Stimulated activated CD4-positive, alpha-beta T cell treated with anti-CD3 and anti-CD28 coated beads, Interleukin-15, amount 100 ng/mL, for 24 hours (primary cell): ENCODE data around the gene CCSER1.

ENCODE experiments used
- DNase-seq: peaks from one replicate; pipeline ENCODE4 v3.0.0-alpha.2; 2020

CCSER1 gene

DNA sequence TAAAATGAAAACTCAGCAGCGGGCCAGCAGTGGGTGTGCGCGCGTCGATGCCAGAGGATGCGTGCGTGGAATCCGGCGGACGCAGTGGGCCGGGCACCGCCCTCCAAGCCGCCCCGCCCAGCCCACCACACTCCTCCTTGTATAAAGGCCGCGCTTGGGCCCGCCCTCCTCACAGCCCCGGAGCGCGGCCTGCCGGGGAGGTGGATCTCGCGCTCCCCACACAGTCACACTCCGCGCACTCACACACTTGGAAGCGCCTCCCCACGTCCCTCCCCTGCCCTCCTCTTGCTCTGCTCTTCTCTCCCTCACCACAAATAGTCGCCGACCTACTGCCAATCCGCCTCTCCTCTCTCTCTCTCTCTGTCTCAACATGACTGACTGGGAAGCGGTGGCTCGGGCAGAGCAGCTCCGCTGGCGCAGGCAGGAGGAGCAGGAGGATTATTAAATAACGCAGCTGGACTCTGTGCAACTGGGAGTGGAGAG lies at the start of gene CCSER1:
Gene CCSER1 (plus strand): TSS at position 172 of the 483 bp plus-strand sequence.
- peak; percentile 65 for DNase-seq

DNA sequence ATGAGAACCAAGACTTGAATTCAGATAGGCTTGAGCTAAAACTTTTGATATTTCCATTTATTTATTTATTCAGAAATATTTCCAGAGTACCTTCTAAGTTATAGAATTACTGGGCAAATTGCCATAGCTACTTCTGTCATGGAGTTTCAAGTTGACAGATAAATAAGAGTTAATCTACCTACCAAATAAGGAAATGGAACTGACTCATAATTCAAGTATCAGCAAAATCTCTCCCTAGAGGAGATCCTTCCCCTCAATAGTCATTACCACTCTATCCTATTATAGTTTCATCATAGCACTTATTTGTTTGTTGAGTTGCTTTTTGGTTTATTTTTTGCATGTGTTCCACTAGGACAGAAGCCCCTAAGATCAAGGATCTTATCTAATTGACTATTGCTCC lies 48.8 kb upstream of the CCSER1 start:
- DNase-seq = no peak

DNA sequence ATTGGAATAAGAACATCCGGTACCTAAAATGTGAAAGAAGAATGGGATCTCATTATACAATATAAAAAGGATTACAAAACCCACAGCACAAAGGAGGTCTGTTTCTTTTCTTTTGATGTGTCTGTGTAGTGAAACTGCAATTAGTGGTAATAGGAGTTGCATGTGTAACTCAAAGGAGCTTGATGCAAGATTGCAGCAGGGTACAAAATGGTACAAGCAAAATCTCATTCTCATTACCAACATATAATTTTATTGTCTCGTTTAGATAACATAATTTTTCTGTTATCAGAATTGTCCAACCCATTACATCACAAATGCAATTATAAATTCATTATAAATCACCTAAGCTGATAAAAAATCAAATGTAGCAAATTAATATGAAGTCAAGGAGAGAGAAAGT lies 47.1 kb upstream of the CCSER1 start:
- no peak for DNase-seq

DNA sequence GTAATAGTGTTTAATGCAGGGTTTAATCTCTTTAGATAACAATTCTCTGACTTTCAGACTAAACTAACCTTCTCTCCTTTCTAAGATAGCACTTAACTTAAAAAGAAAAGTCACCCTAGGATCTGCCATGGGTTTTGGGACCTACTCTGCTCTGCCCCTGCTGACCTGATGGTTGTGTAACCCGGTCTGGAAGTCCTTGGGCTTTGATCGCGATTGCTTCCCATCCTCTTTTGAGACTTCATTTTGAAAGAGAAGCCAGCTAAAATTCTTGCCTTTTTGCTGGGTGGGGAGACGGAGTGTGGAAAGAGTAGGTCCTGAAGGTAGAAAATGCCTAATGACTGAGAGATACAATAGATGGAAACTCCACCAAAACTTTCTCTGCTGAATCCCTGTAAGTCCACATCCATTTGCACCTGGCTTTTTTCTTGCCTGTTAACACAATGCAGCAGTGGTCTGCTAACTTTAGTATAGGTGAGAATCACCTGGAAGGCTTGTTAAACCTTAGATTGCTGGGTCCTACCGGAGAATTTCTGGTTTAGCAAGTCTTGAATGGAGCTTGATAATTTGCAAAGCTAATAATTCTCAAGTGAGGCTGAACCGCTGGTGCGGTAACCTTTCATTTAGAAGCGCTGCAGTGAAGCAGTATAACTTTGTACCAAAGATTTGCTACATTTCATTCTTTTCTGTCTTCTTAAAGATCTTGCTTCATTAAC lies 45.6 kb upstream of the CCSER1 start:
- no peak for DNase-seq

DNA sequence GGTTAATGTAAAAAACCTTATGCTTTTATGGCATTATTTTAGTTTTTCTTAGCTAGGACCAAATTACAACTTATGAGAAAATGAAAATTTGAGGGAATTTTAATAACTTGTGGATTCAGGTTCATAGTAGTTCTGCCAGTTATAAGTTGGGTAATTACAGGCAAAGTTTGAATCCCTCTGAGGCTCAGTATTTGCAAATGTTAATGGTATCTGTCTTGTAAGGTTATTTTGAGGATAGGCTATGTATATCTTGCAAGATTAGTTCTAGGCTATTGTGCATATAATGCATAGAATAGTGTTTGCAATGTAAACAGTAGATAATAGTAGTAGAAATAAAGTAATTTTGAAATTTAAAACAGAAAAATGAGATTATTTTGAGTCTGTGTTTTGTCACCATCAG lies 44.7 kb upstream of the CCSER1 start:
- DNase-seq = no peak

DNA sequence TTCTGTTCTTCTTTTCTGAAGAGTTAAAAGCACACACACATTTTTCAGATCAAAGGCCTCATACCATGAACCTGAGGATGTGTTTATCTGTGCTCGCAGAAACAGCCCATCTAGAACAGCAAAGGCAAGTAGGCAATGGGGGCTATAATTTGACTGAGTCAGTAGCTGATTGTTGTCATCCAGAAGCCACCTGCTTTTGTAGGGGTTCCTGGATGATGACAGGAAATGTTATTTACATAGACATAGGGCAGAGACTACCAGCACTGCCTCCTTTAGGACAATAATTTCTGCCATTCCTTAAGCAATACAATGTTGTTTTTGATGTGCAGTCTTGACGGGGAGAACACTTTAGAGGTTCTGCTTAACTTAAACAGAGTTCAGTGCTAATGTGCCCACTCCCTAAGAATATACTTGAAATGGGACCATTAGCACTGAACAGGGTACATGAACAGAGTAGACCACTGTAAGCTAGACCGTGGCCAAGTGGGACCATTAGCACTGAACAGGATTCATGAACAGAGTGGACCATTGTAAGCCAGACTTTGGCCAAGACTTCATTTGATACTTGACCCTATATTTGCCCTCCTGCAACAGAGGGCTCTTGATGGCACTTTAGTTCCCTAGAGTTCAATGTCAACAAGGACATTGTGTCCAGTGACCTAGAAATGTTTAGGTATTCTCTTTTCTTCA lies 42.8 kb upstream of the CCSER1 start:
- DNase-seq = no peak

DNA sequence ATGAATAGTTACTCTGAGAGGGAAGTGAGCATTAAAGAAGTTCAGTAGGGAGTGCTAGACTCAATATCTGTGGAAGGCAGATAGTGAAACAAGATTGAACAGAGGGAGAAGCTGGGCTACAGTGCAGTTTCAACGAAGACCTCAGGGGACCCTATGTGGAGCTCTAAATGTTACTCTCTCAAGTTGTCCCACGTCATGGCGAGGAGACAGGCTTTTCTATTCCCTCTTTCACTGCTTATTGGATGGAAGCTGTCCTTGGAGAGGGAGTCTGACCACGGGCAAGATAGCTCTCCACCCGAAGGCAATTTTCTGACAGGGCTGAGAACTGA lies 42.3 kb upstream of the CCSER1 start:
- no peak for DNase-seq

DNA sequence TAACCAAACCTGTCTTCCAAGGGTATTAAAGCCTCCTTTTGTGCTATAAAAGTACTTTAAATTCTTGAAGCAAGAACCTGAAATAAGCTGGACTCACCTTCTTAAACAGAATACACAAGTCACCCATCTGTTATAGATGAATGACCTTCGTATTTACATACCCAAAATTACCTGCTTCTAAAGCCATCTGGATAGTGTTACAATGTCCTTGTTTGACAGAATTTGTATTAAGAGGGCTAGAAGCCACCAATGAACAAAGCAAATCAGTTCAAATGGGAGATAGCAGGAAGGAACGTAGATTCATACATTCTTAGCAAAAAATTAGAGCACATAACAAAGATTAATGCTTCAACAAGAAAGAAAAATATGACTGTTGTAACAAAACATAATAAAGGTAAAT lies 33.7 kb upstream of the CCSER1 start:
- no peak for DNase-seq

DNA sequence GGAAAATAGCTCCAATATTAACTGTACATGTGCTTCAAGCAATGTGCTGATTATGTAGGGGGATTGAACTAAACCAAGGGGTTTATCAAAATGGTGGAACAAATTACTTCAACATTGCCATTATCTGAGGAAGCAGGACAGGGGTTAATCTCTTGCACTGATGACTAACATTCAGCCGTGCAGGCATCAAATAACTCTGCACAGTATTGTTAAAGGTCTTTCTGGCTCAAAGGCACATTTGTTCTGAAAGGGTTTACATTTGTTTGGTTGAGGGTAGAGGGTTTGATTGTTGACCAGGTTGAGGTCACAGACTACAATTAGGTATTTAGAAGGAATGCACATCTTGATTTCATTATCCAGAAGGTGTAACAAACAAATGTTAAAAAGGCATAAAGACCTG lies 32.2 kb upstream of the CCSER1 start:
- no peak for DNase-seq

DNA sequence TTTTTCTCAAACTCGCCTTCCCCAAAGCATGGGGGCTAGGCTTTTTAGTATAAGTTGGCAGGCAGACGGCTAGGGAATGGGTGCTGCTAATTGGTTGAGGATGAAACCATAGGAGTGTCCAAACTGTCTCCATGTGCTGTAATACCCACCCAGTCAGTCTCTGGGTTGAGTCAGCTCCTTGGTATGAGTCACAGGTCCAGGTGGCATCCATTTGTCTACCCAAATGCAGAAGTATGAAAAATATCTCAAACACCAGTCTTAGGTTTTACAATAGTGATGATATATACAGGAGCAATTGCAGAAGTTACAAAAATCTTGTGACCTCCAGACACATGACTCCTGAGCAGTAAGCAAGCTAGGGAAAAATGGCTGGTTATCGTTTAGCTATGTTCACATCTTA lies 27.4 kb upstream of the CCSER1 start:
- DNase-seq = no peak

DNA sequence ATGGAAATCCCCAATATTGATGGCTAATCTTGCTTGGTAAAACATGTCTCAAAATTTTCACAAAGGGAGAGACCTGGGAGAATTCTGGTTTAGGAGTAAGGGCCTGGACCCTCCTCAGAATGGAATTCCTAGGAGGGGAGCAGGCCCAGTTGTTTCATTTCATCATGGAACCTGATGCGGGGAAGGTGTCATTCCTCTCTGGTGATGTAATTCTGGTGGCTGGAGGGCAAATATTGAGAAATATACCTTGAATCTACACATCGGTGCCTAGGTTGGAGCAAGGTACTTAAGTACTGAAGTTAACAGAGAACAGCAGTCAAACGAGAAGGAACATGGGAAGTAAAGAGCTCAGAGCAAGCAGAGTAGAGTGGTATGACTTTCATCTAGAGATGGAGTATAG lies 23.2 kb upstream of the CCSER1 start:
- DNase-seq = no peak

DNA sequence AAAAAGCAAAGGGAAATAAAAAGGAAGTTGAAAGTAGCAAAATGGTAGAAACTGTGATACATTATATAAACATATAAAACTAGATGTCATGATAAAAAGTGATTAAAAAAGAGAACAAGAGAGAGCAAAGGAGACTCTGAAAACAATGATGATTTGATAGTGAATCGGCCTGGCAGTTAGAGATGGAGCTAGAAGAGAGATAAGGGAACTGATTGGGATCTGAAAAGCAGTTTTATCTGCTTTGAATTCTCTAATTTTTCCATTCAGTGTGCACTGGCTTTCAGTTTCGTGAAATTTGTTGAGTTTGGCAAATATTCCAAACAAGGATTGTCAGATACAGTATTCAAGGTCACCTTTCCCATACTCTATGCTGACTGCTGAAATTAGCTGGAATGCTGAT lies 21.9 kb upstream of the CCSER1 start:
- no peak for DNase-seq

DNA sequence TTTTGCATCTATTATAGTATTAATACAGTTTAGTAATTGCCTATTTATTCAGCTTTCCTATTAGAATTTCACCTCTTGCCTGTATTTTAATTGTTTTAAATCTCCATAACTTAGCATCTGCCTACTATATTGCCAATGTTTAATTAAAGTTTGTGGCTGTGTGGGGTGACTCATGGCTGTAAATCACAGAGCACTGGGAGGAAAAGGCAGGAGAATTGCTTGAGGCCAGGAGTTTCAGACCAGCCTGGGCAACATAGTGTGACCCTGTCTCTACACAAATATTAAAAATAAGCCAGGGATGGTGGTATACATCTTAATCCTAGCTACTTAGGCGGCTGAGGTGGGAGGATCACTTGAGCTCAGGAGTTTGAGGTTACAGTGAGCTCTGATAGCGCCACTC lies 14.5 kb upstream of the CCSER1 start:
- no peak for DNase-seq

DNA sequence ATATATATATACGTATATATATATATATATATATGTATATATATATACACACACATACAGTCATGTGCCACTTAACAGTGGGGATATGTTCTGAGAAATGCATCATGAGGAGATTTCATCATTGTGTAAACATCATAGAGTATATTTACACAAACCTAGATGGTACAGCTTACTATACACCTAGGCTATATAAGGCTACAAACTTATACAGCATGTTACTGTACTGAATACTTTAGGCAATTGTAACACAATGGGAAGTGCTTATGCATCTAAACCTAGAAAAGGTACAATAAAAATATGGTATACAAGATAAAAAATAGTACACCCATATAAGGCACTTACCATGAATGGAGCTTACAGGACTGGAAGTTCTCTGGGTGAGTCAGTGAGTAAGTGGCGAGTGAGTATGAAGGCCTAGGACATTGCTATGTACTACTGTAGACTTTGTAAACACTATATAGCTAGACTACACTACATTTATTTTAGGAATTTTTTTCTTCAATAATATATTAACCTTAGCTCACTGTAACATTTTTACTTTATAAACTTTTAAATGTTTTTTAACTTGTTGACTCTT lies 13.2 kb upstream of the CCSER1 start:
- no peak for DNase-seq

DNA sequence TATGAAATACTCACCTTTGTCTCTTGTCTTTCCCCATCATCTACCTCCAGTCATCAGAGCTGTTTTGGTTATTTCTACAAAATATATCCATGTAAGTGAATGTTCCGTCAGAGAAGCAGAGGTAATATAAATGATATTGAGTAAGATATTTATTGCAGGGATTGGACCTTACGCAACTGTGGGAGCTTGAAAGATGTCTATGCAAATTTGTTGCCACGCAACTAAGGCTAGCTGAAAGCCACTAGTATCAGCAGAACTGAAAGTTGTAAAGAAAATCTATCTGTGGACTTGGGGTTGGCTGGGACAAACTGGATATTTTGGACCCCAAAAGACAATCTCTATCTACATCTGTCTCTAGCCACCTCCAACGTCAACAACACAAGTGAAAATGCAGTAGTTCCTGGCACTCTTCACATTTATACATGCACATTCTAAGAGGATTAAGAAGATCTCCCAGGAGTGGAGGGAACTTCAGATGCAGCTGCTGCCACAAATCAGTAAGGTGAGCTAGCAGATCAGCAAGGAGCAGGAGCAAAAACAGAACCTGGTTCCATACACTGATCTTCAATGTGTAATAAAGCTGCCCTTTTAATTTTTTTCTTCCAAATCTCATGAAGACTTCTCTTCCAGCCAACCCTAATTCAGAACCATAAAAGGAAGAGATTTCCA lies 8.5 kb upstream of the CCSER1 start:
- DNase-seq = no peak

DNA sequence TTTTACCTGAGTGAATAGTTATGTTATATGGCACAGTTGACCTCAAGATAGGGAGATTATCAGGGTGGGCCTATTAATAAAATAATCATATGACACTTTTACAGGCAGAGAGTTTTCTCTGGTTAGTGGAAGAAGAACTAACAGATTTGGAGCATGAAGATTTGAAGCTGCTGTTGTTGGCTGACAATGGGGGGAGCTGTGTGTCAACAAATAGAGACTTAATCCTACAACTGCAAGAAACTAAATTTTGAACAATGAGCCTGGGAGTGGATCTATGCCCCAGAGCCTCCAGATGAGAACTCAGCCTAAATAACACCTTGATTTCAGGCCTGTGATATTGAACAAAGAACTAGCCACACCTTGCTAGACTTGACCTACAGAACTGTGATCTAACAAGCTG lies 7.2 kb upstream of the CCSER1 start:
- no peak for DNase-seq

DNA sequence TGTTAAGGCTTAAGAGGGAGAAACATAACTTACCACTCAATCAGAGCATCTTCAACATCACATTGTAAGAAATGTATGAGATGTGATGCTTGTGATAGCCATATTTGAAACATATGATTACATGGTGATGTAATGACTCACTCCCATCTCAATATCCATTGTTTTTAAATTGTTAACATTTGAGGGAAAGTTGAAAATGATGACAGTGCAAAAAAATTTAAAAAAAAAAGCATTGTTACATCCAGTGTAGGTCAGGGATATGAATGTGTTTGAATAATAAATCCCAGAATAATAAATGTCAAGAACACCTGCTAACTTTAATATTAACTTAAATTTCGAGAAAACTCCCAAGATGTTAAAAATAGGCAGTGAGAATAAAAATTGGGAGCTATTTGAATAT lies 6.4 kb upstream of the CCSER1 start:
- DNase-seq = no peak

DNA sequence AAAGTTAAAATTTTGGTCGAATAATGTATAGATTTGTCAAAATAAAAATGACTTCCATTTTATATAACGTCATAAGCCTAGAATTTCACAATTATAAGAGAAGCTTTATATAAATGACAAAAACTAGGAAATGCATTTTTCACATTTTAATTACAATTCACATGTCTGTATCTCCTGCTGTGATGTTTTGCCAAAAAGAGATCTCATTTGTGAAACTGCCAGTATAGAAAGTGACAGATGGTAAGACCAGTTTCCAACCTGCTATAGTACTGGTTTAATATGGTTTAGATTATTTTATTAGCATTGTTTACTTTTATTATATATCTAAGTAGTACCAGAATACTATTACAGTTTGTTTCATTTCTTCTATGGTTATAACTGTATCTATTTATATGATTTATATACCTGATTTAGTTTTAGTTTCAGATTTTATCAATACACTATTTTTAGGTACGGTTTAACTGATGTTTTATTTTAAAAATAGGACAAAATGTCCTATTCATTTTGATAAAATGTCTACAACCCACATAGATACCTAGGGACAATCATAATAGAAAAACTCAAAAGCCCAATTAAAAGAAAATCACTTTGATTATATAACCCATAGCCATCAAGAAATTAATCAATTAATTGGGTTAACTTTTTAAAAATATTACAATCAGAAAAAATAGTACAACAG lies 5.4 kb upstream of the CCSER1 start:
- DNase-seq = no peak

DNA sequence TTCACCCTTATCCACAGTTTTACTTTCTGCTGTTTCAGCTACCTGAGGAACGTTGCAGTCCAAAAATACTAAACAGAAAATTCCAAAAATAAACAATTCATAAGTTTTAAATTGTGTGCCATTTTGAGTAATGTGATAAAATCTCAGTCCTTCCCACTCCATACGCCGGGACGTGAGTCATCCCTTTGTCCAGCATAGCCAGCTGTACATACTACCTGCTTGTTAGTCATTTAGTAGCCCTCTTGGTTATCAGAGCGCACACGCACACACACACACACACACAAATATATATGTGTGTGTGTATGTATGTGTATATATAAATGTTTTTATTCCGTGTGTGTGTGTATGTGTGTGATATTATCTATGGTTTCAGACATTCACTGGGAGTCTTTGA lies 4.8 kb upstream of the CCSER1 start:
- no peak for DNase-seq

DNA sequence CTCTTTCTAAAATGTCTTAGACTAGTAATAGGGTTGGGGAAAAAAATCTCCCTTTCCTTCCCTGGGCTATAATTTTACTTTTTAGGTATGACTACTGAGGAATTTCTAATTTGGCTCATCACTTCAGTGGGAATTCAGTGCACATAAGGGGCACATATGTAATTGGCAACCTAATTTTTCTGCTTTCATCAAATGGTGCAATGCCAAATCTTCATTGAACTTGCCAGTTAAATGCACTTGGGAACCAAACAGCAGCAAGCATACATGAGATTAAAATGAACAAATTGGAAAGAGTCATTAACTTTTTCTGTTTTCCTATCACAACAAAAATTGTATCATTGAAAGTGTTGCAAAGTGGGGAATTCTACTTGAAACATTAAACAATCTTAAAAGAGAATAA lies 2.9 kb upstream of the CCSER1 start:
- DNase-seq = no peak

DNA sequence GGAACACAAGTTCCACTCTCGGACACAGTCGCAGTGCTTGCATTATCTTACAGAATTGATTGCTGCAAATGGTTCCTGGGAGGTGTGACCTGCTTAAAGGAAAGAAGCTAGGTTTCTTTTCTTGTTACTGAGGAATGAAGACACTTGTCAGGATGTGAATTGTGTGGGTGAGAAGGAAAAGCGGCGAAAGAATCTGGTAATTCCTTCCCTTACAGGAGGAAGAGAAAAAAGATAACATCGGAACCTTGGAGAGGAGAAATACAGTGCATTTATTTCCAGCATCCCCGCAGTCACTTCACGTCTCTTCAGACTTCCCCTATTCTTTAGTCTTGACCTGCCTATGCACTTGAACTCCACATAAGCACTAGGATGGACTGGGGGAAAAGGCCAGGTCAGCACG lies 389 bp upstream of the CCSER1 start:
- DNase-seq = no peak

DNA sequence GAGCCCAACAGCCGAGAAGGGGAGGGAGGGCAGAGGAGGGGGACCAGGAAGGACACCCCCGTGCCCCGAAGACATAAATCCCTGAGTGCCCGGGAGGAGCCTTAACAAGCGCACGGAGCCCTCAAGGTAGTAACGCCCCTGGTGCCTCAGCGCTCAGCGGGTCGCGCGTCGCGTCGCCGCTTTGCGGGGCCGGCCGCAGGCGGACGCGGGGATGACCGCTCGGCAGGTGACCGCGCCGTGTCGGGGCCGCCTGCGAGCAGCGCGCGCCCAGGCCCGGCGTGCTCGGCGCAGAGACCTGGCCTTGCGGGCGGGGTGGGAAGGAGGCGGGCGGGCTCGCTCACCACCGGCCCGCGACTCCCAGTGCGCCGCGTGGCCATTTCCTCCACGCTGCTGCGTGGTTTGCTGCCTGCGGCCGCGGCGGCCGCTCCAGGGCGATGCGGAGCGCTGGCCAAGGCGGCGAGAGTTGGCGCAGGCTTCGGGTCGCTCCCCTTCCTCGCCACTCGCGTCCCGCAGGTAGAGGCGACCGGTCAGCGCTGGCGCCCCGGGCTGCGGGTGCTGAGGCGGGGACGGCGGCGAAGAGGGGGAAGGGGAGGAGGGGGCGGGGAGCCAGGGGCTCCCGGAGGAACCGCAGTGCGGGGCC lies 632 bp downstream of the CCSER1 start:
- DNase-seq = peak; percentile 10

DNA sequence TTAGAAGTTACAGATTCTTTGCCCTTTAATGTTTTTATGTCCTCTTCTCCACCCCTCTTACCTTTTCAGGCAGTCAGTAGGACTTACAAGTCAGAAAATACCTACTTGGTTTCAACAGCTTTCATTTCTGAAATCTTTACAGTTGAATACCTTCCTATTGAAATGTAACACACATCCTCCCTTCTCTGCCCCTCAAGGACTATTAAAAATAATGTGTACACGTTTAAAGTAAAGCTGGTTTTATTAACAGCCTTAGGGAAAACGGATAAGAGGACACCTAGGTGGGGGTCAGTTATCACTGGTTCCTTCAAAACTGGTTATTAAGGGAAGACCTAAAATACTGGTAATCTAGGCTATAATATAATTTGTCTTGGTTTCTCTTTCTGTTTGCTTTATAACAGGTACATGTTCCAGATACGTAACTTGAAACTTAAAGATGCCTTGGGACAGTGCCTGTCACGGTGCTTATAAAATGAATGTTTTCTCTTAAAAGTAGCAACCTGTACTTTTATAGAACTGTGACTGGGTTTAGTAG lies 1.8 kb downstream of the CCSER1 start:
- DNase-seq = no peak
